Pons (tissue), 1 donor: ENCODE data around the gene KCNK5.

Experiments
- DNase-seq: peaks from one replicate; pipeline ENCODE4 v3.0.0-alpha.2; 2016; ENCODE audit warnings: low spot score

Gene KCNK5

GRCh38 chr6:39215640-39216158 lies 13.6 kb downstream of the KCNK5 start:
- no peak for DNase-seq

DNA sequence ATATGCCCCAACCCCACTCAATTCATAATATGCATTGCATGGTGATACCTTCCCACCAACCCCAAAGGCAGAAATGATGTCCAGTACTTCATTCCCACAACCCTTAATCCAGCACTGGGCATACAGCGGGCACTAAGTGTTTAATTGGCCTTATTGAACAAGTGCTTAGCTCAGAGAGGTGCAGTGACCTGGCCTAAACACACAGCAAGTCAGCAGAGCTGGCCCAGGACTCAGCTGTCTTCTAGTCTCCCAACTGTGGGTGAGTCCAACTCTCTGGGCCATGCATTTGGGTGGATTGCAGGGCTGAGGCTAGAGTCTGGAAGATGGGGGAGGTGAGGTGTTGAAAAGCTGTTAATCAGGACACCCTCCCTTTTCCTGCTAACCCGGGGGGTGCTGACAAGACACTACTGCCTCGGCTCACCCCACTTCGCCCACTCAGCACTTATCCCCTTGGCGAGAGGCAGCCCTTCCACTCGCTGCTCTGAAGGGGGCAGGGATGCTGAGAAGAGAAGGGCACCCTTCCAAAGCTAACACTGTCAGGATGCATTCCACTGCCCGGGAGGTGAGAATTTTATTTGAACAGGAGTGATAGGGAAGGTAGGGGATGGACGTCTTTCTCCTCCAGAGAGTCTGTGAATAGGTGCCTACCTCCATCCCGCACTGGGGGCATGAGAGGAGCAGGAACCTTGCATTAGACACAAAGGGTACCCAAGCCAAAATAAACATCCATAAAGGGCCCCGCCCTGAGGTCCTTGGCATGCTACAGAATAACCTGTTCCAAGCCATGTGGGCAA lies 14.2 kb downstream of the KCNK5 start:
- no peak for DNase-seq

- DNase-seq: no peak
Observed at GRCh38 chr6:39214120-39214813, 15.0 kb downstream of the KCNK5 start.

DNA sequence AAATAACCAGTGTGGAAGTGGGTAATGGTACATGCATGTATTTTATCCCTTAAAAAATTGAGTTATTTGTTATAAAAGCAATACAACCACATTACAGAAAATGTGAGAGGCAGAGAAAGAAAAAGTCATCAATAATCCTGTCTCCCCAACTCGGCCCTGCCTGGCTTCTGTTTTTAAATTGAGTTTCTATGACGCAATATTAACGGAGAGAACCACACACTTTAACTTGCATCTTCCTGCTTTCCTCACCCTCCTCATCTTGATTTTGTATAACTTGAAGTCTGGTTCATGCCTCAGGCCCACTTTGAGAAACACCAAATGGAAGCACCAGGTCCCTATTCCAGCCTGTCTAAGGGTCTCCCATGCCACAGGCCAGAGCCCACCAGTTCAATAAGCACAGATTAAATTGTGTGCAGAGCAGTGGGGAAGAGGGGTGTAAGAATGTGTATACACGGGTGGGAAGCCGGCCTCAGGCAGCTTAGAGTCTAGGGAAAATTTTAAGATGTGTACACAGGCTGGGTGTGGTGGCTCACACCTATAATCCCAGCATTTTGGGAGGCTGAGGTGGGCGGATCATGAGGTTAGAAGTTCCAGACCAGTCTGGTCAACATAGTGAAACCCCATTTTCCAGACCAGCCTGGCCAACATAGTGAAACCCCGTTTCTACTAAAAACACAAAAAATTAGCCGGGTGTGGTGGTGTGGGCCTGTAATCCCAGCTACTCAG lies 15.9 kb downstream of the KCNK5 start:
- no peak for DNase-seq

DNA sequence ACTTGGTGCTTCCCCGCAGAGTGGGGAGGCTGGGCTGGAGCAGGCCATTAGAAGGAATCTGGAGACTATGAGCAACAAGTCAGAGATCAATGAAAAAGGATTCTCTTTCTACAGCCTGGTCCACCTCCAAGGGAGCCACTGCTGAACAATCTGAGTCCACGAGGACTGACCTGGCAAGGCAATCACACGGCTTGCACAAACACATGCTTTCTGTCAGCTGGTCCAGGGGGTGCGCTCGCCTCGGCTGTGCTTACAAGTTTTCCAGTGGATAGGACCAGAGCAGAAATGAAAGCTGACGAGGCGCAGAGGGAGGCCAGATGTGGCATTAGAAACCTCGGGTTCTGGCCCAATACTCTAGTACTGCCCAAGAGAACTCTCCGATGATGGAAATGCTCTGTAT lies 18.1 kb downstream of the KCNK5 start:
- no peak for DNase-seq

DNA sequence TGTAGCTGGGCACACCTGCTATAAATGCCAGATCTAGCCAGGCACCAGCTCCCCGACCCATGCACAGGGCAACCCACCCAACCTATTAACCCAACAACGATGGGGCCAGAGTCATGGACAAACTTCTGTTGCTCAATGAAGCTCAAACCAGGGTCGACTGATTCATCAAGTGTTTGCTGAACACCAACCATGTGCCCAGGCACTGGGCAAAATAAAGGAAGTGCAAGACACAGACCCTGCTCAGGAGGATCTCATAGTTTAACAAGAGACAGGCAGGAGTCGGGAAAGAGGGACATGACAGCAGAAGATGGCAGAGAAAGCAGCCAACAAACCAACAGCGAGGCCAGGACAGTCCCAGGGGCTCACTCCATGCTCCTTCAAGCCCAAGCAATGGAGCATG lies 18.8 kb downstream of the KCNK5 start:
- no peak for DNase-seq

- no peak for DNase-seq
Observed at GRCh38 chr6:39209911-39210310, 19.4 kb downstream of the KCNK5 start.

GRCh38 chr6:39209360-39209811 lies 19.9 kb downstream of the KCNK5 start:
- no peak for DNase-seq

DNA sequence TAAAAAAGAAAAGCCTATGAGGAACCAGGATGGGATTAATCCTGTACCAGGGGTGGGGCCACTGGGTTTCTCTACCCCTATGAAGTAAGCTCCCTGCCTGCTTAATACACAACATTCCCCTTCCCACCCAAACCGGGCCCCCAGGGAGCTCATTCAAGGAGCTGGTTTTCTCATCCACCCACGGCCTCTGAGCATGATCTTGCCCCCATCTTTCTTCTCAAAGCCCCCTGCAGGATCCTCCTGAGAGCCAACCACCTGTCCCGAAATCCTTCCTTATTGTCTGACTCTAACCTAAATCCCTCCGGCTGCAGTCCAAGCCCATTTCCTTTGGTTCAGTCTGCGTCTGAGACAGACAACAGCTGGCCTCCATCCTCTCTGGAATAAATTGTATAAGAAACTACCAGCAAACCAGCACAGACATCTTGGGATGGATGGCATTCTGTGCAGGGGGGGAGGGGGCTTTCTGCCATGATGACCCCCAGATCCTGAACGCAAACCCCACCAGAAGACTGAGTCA lies 21.0 kb downstream of the KCNK5 start:
- no peak for DNase-seq

DNA sequence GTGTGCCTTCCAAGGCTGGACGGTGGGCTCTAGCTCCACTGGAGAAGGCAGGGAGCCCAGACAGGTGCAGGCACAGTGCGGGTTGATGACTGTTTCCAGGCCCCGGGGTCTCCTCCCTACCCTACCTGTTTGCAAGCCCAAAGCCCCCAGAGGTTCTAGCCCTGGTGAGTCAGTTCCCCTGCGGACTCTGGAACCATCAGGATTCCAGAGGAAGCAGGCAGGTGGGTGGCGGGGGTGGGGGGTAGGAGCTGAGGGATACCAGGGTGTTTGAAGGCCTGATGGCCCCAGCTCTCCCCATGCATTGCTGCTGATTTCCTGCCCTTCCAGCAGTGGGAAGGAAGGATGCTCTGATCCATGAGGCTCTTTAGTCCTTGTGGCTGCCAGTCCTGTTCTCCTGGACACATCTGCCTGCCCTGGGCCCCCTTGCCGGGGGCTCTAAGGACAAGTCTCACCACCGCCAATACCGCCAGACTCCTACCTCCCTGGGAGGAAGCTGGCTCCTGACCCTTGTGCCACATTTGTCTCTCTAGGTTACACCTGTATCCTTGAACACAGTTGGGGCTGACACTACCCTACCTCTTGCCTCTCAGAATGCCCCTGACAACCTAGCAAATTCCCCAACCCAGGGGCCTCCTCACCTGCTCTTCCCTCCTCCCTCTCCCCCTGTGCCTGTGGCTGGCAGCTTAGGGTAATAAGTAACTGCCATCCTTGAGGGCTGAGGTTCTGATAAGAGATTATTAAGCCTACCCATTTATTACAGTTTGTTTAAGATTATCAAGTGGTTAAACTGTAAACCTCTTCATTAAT lies 21.7 kb downstream of the KCNK5 start:
- no peak for DNase-seq

GRCh38 chr6:39206250-39206721 lies 23.0 kb downstream of the KCNK5 start:
- DNase-seq: no peak

DNA sequence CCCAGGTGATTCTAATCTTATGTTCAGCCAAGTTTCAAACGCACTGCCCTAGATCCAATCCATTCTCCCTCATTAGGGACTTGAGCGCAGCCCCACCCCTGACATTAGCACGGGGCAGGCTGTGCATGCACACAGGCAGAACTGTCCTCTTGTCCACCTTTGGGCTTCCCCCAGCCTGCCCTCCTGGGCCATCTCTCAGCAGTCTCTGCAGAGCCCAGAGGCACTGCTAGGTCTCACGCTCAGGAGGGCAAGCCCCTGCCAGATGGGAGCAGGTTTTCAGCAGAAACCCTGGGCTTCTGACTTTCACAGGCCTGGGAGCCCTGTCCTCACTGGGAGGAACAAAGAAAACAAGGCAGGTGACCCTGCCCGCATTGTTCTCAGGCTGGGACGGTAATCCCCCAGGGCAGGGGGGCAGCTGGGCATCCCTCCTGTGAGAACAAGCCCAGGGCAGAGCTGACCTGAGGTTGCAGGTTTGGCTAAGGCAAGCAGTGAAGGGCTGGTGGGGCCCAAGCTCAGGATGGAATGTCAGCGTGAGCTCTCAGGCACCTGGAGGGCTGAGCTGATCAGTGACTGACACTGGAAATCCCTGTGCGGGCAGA lies 24.5 kb downstream of the KCNK5 start:
- DNase-seq: no peak

DNA sequence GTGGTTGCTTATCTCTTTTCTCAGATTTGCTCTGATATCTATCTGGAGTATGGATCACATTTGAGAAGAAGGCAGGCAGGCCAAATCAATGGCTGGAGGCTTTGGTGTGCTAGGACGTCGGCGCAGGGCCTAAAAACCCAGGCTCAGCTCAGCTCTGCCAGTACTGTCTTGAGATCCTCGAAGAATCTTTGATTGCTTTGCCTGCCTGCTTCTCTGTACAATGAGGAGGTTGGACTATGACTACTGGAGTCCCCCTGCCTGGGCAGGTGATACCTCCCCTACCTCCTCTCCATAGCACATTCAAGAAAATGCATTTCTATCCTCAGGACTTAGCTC lies 25.1 kb downstream of the KCNK5 start:
- DNase-seq: no peak

- no peak for DNase-seq
Observed at GRCh38 chr6:39203436-39204159, 25.7 kb downstream of the KCNK5 start.

- no peak for DNase-seq
Observed at GRCh38 chr6:39202166-39202565, 27.1 kb downstream of the KCNK5 start.

DNA sequence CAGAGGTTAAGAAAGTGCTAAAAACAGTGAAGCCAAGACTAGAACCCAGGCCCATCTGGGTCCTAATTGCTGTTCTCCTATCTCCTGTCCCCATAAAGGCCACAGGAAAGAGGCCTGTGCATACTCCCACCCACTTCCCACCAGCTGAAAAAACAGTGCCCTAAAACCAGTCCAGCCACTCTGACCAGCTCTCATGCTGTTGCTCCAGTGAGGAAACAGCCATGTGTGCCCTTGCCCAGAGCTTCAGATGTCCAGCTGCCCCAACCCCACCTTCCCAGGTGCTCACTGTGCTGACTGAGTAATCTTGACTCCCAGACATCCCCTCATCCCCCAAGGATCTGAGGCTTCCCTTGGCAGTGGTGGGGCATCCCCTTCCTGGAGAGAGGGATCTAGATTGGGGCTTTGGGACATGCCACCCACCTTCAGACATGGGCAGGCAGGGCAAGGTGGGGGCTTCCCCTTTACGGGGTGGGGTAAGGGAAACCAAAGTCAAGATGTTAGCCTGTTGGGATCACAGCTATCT lies 28.7 kb downstream of the KCNK5 start:
- no peak for DNase-seq

GRCh38 chr6:39199976-39200375 lies 29.3 kb downstream of the KCNK5 start:
- no peak for DNase-seq

- DNase-seq: no peak
Observed at GRCh38 chr6:39199231-39199940, 29.9 kb downstream of the KCNK5 start.

GRCh38 chr6:39198528-39198927 lies 30.7 kb downstream of the KCNK5 start:
- DNase-seq: no peak
